NCI-H510A treated with DMSO at 0.1 percent for 48 hours (cell line): ENCODE measurements around the gene TFCP2L1.
A peak's percentile ranks its signal among the peaks of the same experiment; 100 is the strongest.
"Not testable (repeated sequence)": the region's sequence is repeated elsewhere in the genome, so short reads cannot be mapped to it uniquely, and the experiment has no call there.

ENCODE experiments used
- DNase-seq: peaks from one replicate; lab custom pipeline; 2025; lab: John Stamatoyannopoulos, UW

TFCP2L1 gene

GRCh38 chr2:121295911-121296650, 11.1 kb upstream of the TFCP2L1 start:
- no peak for DNase-seq

- no peak for DNase-seq
Measured at GRCh38 chr2:121294881-121295840, 10.2 kb upstream of the TFCP2L1 start.

GRCh38 chr2:121293450-121294325, 8.7 kb upstream of the TFCP2L1 start:
- DNase-seq, result peak; percentile 84

- no peak for DNase-seq
Measured at GRCh38 chr2:121291251-121291580, 6.2 kb upstream of the TFCP2L1 start.

GRCh38 chr2:121289271-121289670, 4.3 kb upstream of the TFCP2L1 start:
- no peak for DNase-seq

- no peak for DNase-seq
Measured at GRCh38 chr2:121288454-121289231, 3.6 kb upstream of the TFCP2L1 start.

GRCh38 chr2:121287956-121288355, 3.0 kb upstream of the TFCP2L1 start:
- DNase-seq, result no peak

- no peak for DNase-seq
Measured at GRCh38 chr2:121287146-121287798, 2.3 kb upstream of the TFCP2L1 start.

- DNase-seq, result no peak
Measured at GRCh38 chr2:121286506-121286905, 1.5 kb upstream of the TFCP2L1 start.

GRCh38 chr2:121285926-121286325, 924 bp upstream of the TFCP2L1 start:
- DNase-seq, result no peak

- no peak for DNase-seq
Measured at GRCh38 chr2:121283670-121284462, 1.1 kb downstream of the TFCP2L1 start.

- DNase-seq, result no peak
Measured at GRCh38 chr2:121282800-121283385, 2.1 kb downstream of the TFCP2L1 start.

- no peak for DNase-seq
Measured at GRCh38 chr2:121281694-121282093, 3.3 kb downstream of the TFCP2L1 start.

- no peak for DNase-seq
Measured at GRCh38 chr2:121281107-121281506, 3.9 kb downstream of the TFCP2L1 start.

- no peak for DNase-seq
Measured at GRCh38 chr2:121279476-121280220, 5.4 kb downstream of the TFCP2L1 start.

GRCh38 chr2:121276341-121276740, 8.7 kb downstream of the TFCP2L1 start:
- no peak for DNase-seq

- DNase-seq, result no peak
Measured at GRCh38 chr2:121273116-121273515, 11.9 kb downstream of the TFCP2L1 start.

GRCh38 chr2:121272596-121272995, 12.4 kb downstream of the TFCP2L1 start:
- DNase-seq, result no peak

- DNase-seq, result not testable (repeated sequence)
Measured at GRCh38 chr2:121269436-121269835, 15.6 kb downstream of the TFCP2L1 start.
